Brain pericyte (primary cell): ENCODE measurements around the gene PCDHGA1.

Experiments
- DNase-seq: peaks from one replicate; pipeline ENCODE4 v3.0.0-alpha.2; 2012; ENCODE audit warnings: low read depth, low spot score

The PCDHGA1 gene

GRCh38 chr5:141439411-141440141 lies 109.3 kb downstream of the PCDHGA1 start:
- no peak for DNase-seq

GRCh38 chr5:141440341-141440740 lies 110.0 kb downstream of the PCDHGA1 start:
- DNase-seq: no peak

- no peak for DNase-seq
Observed at GRCh38 chr5:141441571-141442170, 111.4 kb downstream of the PCDHGA1 start.

- no peak for DNase-seq
Observed at GRCh38 chr5:141465351-141465750, 135.0 kb downstream of the PCDHGA1 start.

GRCh38 chr5:141475625-141476131 lies 145.4 kb downstream of the PCDHGA1 start, which contains the start of gene PCDHGC3:
Gene PCDHGC3, plus strand, starts transcription at chr5:141475966. Its CDS starts 151 bp downstream, at chr5:141476117.
- peak; percentile 84 for DNase-seq

GRCh38 chr5:141476132-141476911 lies 146.0 kb downstream of the PCDHGA1 start:
- peak; percentile 53 for DNase-seq

GRCh38 chr5:141477044-141477575 lies 146.8 kb downstream of the PCDHGA1 start:
- DNase-seq: no peak

- DNase-seq: no peak
Observed at GRCh38 chr5:141477815-141478214, 147.5 kb downstream of the PCDHGA1 start.

GRCh38 chr5:141478321-141478945 lies 148.1 kb downstream of the PCDHGA1 start:
- no peak for DNase-seq

- DNase-seq: no peak
Observed at GRCh38 chr5:141479776-141480175, 149.5 kb downstream of the PCDHGA1 start.

GRCh38 chr5:141483902-141484301 lies 153.6 kb downstream of the PCDHGA1 start:
- no peak for DNase-seq

- no peak for DNase-seq
Observed at GRCh38 chr5:141484310-141484640, 154.0 kb downstream of the PCDHGA1 start.

GRCh38 chr5:141484641-141485311 lies 154.5 kb downstream of the PCDHGA1 start, which contains the start of gene PCDHGC4:
Gene PCDHGC4, plus strand, starts transcription at chr5:141485030. Its CDS starts 144 bp downstream, at chr5:141485174.
- no peak for DNase-seq

GRCh38 chr5:141485321-141486055 lies 155.2 kb downstream of the PCDHGA1 start:
- DNase-seq: no peak

GRCh38 chr5:141486091-141486490 lies 155.8 kb downstream of the PCDHGA1 start:
- DNase-seq: no peak

GRCh38 chr5:141487131-141487530 lies 156.8 kb downstream of the PCDHGA1 start:
- no peak for DNase-seq

GRCh38 chr5:141488591-141489561 lies 158.6 kb downstream of the PCDHGA1 start, which contains the start of gene PCDHGC5:
Gene PCDHGC5, plus strand, starts transcription at chr5:141489081. Its CDS starts 160 bp downstream, at chr5:141489241.
- DNase-seq: no peak

- DNase-seq: no peak
Observed at GRCh38 chr5:141489841-141490240, 159.5 kb downstream of the PCDHGA1 start.

GRCh38 chr5:141490271-141490670 lies 160.0 kb downstream of the PCDHGA1 start:
- DNase-seq: no peak
